ENCODE results near the gene FXR1. TPM values are rescaled to one million over a fixed set of nuclear protein-coding genes. Genes with fewer than 3 reads are reported as not detected.
A peak's percentile ranks its signal among the peaks of the same experiment; 100 is the strongest.
"Not testable (repeated sequence)": the region's sequence is repeated elsewhere in the genome, so short reads cannot be mapped to it uniquely, and the experiment has no call there.

The FXR1 gene
- total RNA-seq, 2 experiments from 2014 or later, result 165 to 169 TPM

GRCh38 chr3:180959691-180960090 is 47.2 kb downstream of the FXR1 start:
- ChIA-PET POLR2A (no interaction called here), CTCF (interaction anchor here (1.1 kb wide), 1 partner anchor 47 kb away, joined by 3 read pairs; the partner anchor contains the start of gene FXR1)
- intact Hi-C loops (cut with micrococcal nuclease), result loop anchor here (1.0 kb wide), 1 partner anchor 47 kb away; the partner anchor contains the start of gene FXR1
- no peaks in the 10 kb centered on the region for H3K9me3 Mint-ChIP-seq
- no peak overlapping the region for H3K4me3 Mint-ChIP-seq
- DNase-seq, result no peak
- H3K36me3 Mint-ChIP-seq, result peaks cover 56% of the 10 kb centered on the region
- peaks cover 15% of the 10 kb centered on the region for H3K4me1 Mint-ChIP-seq (ENCODE audit: low read depth)
- no peaks in the 10 kb centered on the region for H3K27me3 Mint-ChIP-seq
- H3K27ac Mint-ChIP-seq, result peak overlapping the region; percentile 64

DNA sequence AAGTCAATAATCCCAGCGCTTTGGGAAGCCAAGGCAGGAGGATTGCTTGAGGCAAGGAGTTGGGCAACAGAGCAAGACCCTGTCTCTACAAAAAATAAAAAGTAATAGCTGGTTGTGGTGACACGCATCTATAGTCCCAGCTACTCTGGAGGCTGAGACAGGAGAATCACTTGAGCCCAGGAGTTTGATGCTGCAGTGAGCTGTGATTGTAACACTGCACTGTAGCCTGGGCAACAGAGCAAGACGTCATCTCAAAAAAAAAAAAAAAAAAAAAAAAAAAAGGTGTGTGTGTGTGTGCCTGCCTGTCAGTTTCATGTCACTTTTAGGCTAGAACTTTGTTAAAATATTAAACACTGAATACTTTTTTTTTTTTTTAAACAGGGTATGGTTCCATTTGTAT is 48.6 kb downstream of the FXR1 start:
- POLR2A ChIA-PET, result no interaction called here
- no peak overlapping the region for H3K27ac Mint-ChIP-seq
- CTCF ChIA-PET, result no interaction called here
- intact Hi-C loops (cut with micrococcal nuclease), result no loop called here
- H3K36me3 Mint-ChIP-seq, result peaks cover 50% of the 10 kb centered on the region
- H3K9me3 Mint-ChIP-seq, result no peaks in the 10 kb centered on the region
- DNase-seq, result no peak
- H3K4me1 Mint-ChIP-seq (ENCODE audit: low read depth), result peaks cover 15% of the 10 kb centered on the region
- no peak overlapping the region for H3K4me3 Mint-ChIP-seq
- H3K27me3 Mint-ChIP-seq, result no peaks in the 10 kb centered on the region

- Mint-ChIP-seq H3K4me1 (ENCODE audit: low read depth) (peaks cover 15% of the 10 kb centered on the region), H3K9me3 (no peaks in the 10 kb centered on the region), H3K27ac (no peak overlapping the region), H3K27me3 (no peaks in the 10 kb centered on the region), H3K36me3 (peaks cover 46% of the 10 kb centered on the region), H3K4me3 (no peak overlapping the region)
- no peak for DNase-seq
- intact Hi-C loops (cut with micrococcal nuclease), result no loop called here
- ChIA-PET POLR2A (no interaction called here), CTCF (interaction anchor here (0.8 kb wide), 1 partner anchor 9 kb away, joined by 3 read pairs; no protein-coding TSS in a partner anchor)
Measured at GRCh38 chr3:180961552-180961951, 49.1 kb downstream of the FXR1 start.

- H3K4me1 Mint-ChIP-seq (ENCODE audit: low read depth), result peaks cover 15% of the 10 kb centered on the region
- intact Hi-C loops (cut with micrococcal nuclease), result no loop called here
- POLR2A ChIA-PET, result no interaction called here
- H3K27me3 Mint-ChIP-seq, result no peaks in the 10 kb centered on the region
- H3K36me3 Mint-ChIP-seq, result peaks cover 46% of the 10 kb centered on the region
- H3K27ac Mint-ChIP-seq, result no peak overlapping the region
- no peaks in the 10 kb centered on the region for H3K9me3 Mint-ChIP-seq
- no peak overlapping the region for H3K4me3 Mint-ChIP-seq
- CTCF ChIA-PET, result interaction anchor here (1.0 kb wide), 1 partner anchor 51 kb away, joined by 4 read pairs; no protein-coding TSS in a partner anchor
- no peak for DNase-seq
Measured at GRCh38 chr3:180962530-180962929, 50.1 kb downstream of the FXR1 start.

DNA sequence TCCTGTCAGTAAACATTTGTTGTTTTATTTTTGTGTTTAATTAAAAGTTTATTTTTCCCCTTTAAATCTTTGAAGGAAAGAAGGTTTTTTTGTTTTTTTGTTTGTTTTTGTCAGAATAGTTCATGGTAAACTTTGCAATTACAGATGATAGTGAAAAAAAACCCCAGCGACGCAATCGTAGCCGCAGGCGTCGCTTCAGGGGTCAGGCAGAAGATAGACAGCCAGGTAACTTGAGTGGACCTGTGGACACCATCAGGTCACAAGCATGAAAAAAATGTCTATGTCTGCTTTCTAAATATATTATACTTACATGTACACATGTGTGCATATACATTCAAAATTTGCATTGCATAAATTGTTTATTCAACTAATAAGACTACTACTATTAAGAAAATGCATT is 58.5 kb downstream of the FXR1 start:
- H3K9me3 Mint-ChIP-seq, result no peaks in the 10 kb centered on the region
- POLR2A ChIA-PET, result no interaction called here
- no peak overlapping the region for H3K4me3 Mint-ChIP-seq
- no peaks in the 10 kb centered on the region for H3K27me3 Mint-ChIP-seq
- H3K4me1 Mint-ChIP-seq (ENCODE audit: low read depth), result peaks cover 8% of the 10 kb centered on the region
- CTCF ChIA-PET, result interaction anchor here (0.7 kb wide), 1 partner anchor 9 kb away, joined by 3 read pairs; no protein-coding TSS in a partner anchor
- intact Hi-C loops (cut with micrococcal nuclease), result no loop called here
- H3K27ac Mint-ChIP-seq, result no peak overlapping the region
- H3K36me3 Mint-ChIP-seq, result peaks cover 39% of the 10 kb centered on the region
- DNase-seq, result no peak

DNA sequence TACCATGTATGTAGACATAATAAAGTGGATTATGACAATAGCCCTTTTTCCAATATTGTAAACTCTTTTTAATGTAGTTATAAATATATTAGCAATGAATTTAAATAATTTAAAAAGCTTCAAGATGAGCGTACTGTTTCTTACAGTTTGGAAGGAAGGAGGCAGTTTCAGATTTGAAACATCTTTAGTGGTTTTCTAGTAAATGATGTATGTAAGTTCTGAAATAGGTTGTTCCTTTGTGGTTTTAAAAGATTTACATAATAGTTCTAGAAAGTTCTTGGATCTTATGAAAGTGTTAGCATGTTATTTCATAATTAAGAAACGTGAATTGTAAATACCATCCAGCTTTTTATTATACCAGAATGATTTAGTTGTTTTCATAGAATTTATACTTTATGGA is 61.1 kb downstream of the FXR1 start:
- Mint-ChIP-seq H3K27ac (peak overlapping the region; percentile 28), H3K27me3 (no peaks in the 10 kb centered on the region), H3K4me1 (ENCODE audit: low read depth) (peaks cover 8% of the 10 kb centered on the region), H3K4me3 (no peak overlapping the region), H3K36me3 (peaks cover 35% of the 10 kb centered on the region), H3K9me3 (no peaks in the 10 kb centered on the region)
- no peak for DNase-seq
- POLR2A ChIA-PET, result no interaction called here
- intact Hi-C loops (cut with micrococcal nuclease), result no loop called here
- CTCF ChIA-PET, result interaction anchor here (0.9 kb wide), 1 partner anchor 62 kb away, joined by 4 read pairs; no protein-coding TSS in a partner anchor

GRCh38 chr3:180974286-180974685 is 61.8 kb downstream of the FXR1 start:
- H3K9me3 Mint-ChIP-seq, result no peaks in the 10 kb centered on the region
- H3K27me3 Mint-ChIP-seq, result no peaks in the 10 kb centered on the region
- H3K36me3 Mint-ChIP-seq, result peaks cover 36% of the 10 kb centered on the region
- intact Hi-C loops (cut with micrococcal nuclease), result no loop called here
- H3K27ac Mint-ChIP-seq, result no peak overlapping the region
- CTCF ChIA-PET, result interaction anchor here (0.9 kb wide), 1 partner anchor 62 kb away, joined by 4 read pairs; no protein-coding TSS in a partner anchor
- no peak overlapping the region for H3K4me3 Mint-ChIP-seq
- DNase-seq, result no peak
- POLR2A ChIA-PET, result no interaction called here
- H3K4me1 Mint-ChIP-seq (ENCODE audit: low read depth), result peaks cover 8% of the 10 kb centered on the region

DNA sequence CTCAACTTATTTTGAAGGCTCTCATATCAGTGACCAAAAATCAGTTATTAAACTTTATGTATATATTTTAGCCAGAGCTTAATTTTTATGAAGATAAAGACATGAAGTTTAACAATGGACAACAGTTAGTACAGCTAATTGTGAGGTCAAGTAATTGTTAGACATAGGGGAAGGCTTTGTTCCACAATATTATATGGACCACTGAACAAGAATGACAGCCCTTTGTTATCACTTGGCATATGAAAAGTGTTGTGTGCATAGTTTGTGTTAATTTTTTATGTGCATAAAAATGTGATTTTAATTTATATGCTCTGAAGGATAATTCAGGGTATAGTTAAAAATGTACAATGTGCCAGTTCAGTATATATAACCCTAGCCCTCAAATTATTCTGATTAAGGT is 65.0 kb downstream of the FXR1 start:
- Mint-ChIP-seq H3K27me3 (no peaks in the 10 kb centered on the region), H3K36me3 (peaks cover 25% of the 10 kb centered on the region), H3K4me3 (no peak overlapping the region), H3K27ac (no peak overlapping the region), H3K9me3 (no peaks in the 10 kb centered on the region), H3K4me1 (ENCODE audit: low read depth) (peaks cover 12% of the 10 kb centered on the region)
- intact Hi-C loops (cut with micrococcal nuclease), result no loop called here
- ChIA-PET POLR2A (no interaction called here), CTCF (interaction anchor here (0.7 kb wide), 1 partner anchor 12 kb away, joined by 4 read pairs; no protein-coding TSS in a partner anchor)
- DNase-seq, result no peak

DNA sequence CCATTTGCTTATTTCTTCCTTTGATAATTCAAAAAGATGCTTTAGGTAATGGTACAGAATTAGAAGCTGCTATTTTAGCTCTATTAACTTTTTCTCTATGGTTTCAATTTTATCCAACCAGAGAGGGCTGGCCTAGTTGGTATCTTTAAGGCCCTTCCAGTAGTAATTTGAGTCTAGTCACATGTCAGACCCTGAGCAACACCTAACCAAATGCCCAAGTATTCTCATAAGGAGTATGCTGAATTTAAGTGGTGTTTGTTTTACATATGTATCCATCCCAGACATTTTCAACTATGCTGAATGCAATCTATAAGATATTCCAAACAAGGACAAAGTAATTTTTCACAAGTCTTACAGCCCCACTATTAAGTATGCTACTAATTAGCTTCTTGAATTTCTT is 67.5 kb downstream of the FXR1 start:
- Mint-ChIP-seq H3K4me1 (ENCODE audit: low read depth) (peaks cover 8% of the 10 kb centered on the region), H3K27ac (peak overlapping the region; percentile 44), H3K4me3 (no peak overlapping the region), H3K36me3 (peaks cover 25% of the 10 kb centered on the region), H3K27me3 (no peaks in the 10 kb centered on the region), H3K9me3 (no peaks in the 10 kb centered on the region)
- intact Hi-C loops (cut with micrococcal nuclease), result no loop called here
- ChIA-PET CTCF (interaction anchor here (0.8 kb wide), 1 partner anchor 9 kb away, joined by 3 read pairs; the partner anchor contains the start of gene DNAJC19), POLR2A (no interaction called here)
- no peak for DNase-seq

GRCh38 chr3:180980611-180981010 is 68.1 kb downstream of the FXR1 start:
- Mint-ChIP-seq H3K9me3 (no peaks in the 10 kb centered on the region), H3K36me3 (peaks cover 22% of the 10 kb centered on the region), H3K4me1 (ENCODE audit: low read depth) (peaks cover 8% of the 10 kb centered on the region), H3K27me3 (no peaks in the 10 kb centered on the region), H3K4me3 (no peak overlapping the region), H3K27ac (no peak overlapping the region)
- no peak for DNase-seq
- POLR2A ChIA-PET, result interaction anchor here (1.0 kb wide), 2 partner anchors 9 to 68 kb away, joined by 3 read pairs; partner anchors contain the start of gene DNAJC19
- CTCF ChIA-PET, result no interaction called here
- intact Hi-C loops (cut with micrococcal nuclease), result no loop called here

DNA sequence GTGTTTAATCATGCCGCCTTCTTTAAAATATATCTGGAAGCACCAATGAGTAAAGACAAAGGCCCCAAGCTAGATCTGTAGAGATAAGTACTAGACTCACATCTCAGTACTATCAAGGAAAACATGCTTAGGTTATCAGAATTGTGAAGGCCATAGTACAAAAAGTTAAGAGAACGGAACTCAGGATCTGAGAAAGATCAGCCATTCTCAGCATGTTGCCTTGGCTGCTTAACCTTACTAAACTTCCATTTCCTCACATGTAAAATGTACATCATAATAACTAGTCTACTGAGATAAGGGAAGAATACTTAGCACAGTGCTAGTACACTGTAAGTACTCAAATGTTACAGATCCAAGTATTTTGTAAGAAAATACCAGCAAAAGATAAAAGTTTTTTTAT is 69.4 kb downstream of the FXR1 start:
- no peak for DNase-seq
- H3K27ac Mint-ChIP-seq, result peak overlapping the region; percentile 30
- H3K36me3 Mint-ChIP-seq, result peaks cover 25% of the 10 kb centered on the region
- no peaks in the 10 kb centered on the region for H3K9me3 Mint-ChIP-seq
- CTCF ChIA-PET, result no interaction called here
- POLR2A ChIA-PET, result interaction anchor here (1.0 kb wide), 1 partner anchor 69 kb away, joined by 3 read pairs; no protein-coding TSS in a partner anchor
- intact Hi-C loops (cut with micrococcal nuclease), result no loop called here
- H3K4me3 Mint-ChIP-seq, result no peak overlapping the region
- H3K27me3 Mint-ChIP-seq, result no peaks in the 10 kb centered on the region
- peaks cover 10% of the 10 kb centered on the region for H3K4me1 Mint-ChIP-seq (ENCODE audit: low read depth)

GRCh38 chr3:180983136-180983535 is 70.7 kb downstream of the FXR1 start:
- Mint-ChIP-seq H3K27me3 (no peaks in the 10 kb centered on the region), H3K36me3 (peaks cover 30% of the 10 kb centered on the region), H3K27ac (peak overlapping the region; percentile 38), H3K9me3 (no peaks in the 10 kb centered on the region), H3K4me1 (ENCODE audit: low read depth) (peaks cover 22% of the 10 kb centered on the region), H3K4me3 (no peak overlapping the region)
- POLR2A ChIA-PET, result no interaction called here
- CTCF ChIA-PET, result no interaction called here
- no peak for DNase-seq
- intact Hi-C loops (cut with micrococcal nuclease), result no loop called here

DNA sequence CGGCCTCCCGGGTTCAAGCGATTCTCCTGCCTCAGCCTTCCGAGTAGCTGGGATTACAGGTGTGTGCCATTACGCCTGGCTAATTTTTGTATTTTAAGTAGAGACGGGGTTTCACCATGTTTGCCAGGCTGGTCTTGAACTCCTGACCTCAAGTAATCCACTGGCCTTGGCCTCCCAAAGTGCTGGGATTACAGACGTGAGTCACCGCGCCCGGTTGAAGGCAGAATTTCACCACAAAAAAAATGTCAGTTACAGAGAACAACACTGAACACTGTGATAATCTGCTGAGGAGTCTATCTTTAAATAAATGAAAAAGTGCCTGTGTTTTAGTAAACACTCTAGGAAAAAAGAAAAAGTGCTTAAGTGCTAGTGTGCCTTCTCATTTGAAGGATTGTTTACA is 73.9 kb downstream of the FXR1 start:
- H3K27ac Mint-ChIP-seq, H3K9me3 Mint-ChIP-seq, DNase-seq, POLR2A ChIA-PET, CTCF ChIA-PET, H3K4me3 Mint-ChIP-seq, H3K27me3 Mint-ChIP-seq: not testable (repeated sequence)
- Mint-ChIP-seq H3K4me1 (ENCODE audit: low read depth) (peaks cover 38% of the 10 kb centered on the region), H3K36me3 (peaks cover 24% of the 10 kb centered on the region)
- intact Hi-C loops (cut with micrococcal nuclease), result loop anchor here (5.0 kb wide), 2 partner anchors 309 to 1379 kb away; partner anchors contain the start of gene CCDC39
